Head of caudate nucleus (tissue), 42 donors: ENCODE measurements around the gene UTS2.

ENCODE experiments used
- DNase-seq, 42 donors: peaks; one replicate each; pipeline versions ENCODE4 v3.0.0 to v3.0.0-alpha.2; 2020 to 2021; ENCODE audit warnings: mixed read lengths in 7 of 42
- intact Hi-C: fragments of 100-400 bp; cut with DNase I; formaldehyde crosslinking; loops from one replicate; pipeline ENCODE4 v1.15.0; 2022

UTS2 gene

GRCh38 chr1:7852804-7853683 lies at the start of gene UTS2:
UTS2 (minus strand) TSS chr1:7853065; CDS start chr1:7853003, 62 bp downstream.
- no peak for DNase-seq
- intact Hi-C loops, result no loop called here

GRCh38 chr1:7899741-7900140 lies 46.9 kb upstream of the UTS2 start:
- peak in 1 of 42 donors; percentile 31 for DNase-seq
- intact Hi-C loops, result loop anchor here (5.0 kb wide), 1 partner anchor 232 kb away; no protein-coding TSS in a partner anchor

- DNase-seq, result peak in 1 of 42 donors; percentile 8
- intact Hi-C loops, result no loop called here
Observed at GRCh38 chr1:7898962-7899361, 46.1 kb upstream of the UTS2 start.

- intact Hi-C loops, result no loop called here
- DNase-seq, result no peak
Observed at GRCh38 chr1:7896994-7897393, 44.1 kb upstream of the UTS2 start.

- DNase-seq, result peak in 4 of 42 donors; percentile 16 to 69 (median 42)
- intact Hi-C loops, result no loop called here
Observed at GRCh38 chr1:7893529-7894180, 40.8 kb upstream of the UTS2 start.

- DNase-seq, result peak in 1 of 42 donors; percentile 16
- intact Hi-C loops, result no loop called here
Observed at GRCh38 chr1:7891804-7892203, 38.9 kb upstream of the UTS2 start.

- no peak for DNase-seq
- intact Hi-C loops, result no loop called here
Observed at GRCh38 chr1:7890853-7891252, 38.0 kb upstream of the UTS2 start.

GRCh38 chr1:7888248-7889081 lies 35.6 kb upstream of the UTS2 start:
- intact Hi-C loops, result no loop called here
- peak in 2 of 42 donors; percentile 20 to 22 for DNase-seq

- intact Hi-C loops, result no loop called here
- DNase-seq, result peak in 6 of 42 donors; percentile 6 to 60 (median 20)
Observed at GRCh38 chr1:7886405-7886745, 33.5 kb upstream of the UTS2 start.

GRCh38 chr1:7885513-7886404 lies 32.9 kb upstream of the UTS2 start:
- no peak for DNase-seq

GRCh38 chr1:7884757-7885156 lies 31.9 kb upstream of the UTS2 start:
- intact Hi-C loops, result no loop called here
- DNase-seq, result peak in 1 of 42 donors; percentile 5

More at GRCh38 chr1:7885513-7886404, 32.9 kb upstream of the UTS2 start:
- intact Hi-C loops, result no loop called here

- intact Hi-C loops, result no loop called here
- no peak for DNase-seq
Observed at GRCh38 chr1:7879228-7879627, 26.4 kb upstream of the UTS2 start.

GRCh38 chr1:7878027-7878426 lies 25.2 kb upstream of the UTS2 start:
- intact Hi-C loops, result no loop called here
- no peak for DNase-seq

- intact Hi-C loops, result no loop called here
- no peak for DNase-seq
Observed at GRCh38 chr1:7873801-7874795, 21.2 kb upstream of the UTS2 start.

- DNase-seq, result no peak
- intact Hi-C loops, result no loop called here
Observed at GRCh38 chr1:7871136-7871535, 18.3 kb upstream of the UTS2 start.

- DNase-seq, result no peak
- intact Hi-C loops, result no loop called here
Observed at GRCh38 chr1:7869136-7869920, 16.5 kb upstream of the UTS2 start.
